ENCODE data around the gene MAPK8IP2.

MAPK8IP2 gene

DNA sequence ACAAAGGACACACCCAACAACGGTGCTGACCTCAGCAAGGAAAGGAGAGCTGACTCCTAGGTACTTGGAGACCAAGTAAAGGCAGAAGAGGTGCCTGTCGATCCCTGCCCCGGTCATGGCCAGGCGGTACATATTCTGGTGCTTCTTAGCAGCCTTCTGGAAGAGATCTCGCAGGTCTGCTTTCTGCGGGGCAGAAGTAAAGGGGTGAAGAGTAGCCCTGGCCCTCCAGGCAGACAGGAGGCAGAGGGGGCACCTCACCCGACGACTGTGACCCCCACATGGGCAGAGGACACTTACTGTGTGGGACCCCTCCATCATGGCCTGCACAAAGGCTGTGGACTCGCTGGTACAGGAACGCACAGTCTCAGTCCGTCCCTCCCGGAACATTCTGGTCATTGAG, 29.7 kb upstream of the MAPK8IP2 start:
- Mint-ChIP-seq H3K36me3 (ENCODE audit: low read depth) (peaks cover 81% of the 10 kb centered on the region), H3K27me3 (no peaks in the 10 kb centered on the region), H3K9me3 (no peaks in the 10 kb centered on the region), H3K4me1 (ENCODE audit: low read depth) (no peaks in the 10 kb centered on the region), H3K4me3 (no peak overlapping the region), H3K27ac (no peak overlapping the region)
- no peak for DNase-seq

DNA sequence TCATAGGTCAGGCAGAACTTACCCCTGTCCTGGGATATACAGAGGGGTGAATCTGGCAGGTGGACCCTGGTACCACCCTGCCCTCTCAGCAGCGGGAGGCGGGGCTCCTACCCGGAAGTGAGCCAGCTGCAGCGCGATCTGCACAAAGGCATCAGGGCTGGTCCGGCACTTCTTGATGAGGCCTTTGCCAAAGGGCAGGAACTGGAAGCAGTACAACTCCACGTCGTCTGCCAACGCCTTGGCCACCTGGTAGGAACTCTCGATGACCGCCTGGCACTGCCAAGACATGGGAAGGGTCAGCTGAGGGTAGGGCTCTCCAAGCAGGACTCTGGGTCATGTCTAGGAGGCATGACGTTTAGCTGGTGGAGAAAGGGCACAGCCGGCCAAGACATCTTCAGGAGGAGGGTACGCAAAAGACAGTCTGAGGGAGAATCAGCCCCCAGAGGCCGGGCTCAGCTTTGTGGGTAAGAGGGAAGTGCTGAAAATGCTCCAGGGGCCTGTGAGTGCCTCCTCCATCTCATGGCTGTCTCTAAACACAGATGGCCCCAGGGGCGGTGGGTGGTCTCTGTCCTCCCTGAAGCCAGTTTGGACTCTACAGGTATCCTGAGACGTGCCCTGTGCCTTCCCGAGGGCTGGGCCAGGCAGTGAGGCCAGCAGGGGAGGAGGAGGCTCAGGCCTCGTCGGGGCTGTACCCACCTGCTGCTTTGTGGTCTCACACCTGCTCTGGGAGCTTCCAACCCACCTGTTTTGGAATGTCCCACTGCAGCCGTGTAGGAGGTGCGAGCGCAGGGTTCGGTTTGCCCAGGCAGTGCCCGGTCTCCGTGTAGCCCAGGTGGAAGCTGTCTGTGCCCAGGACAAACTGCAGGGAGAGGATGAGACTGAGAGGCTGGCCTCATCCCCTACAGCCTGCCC, 29.1 kb upstream of the MAPK8IP2 start:
- H3K4me3 Mint-ChIP-seq, result no peak overlapping the region
- DNase-seq, result no peak
- H3K27ac Mint-ChIP-seq, result no peak overlapping the region
- H3K9me3 Mint-ChIP-seq, result no peaks in the 10 kb centered on the region
- no peaks in the 10 kb centered on the region for H3K27me3 Mint-ChIP-seq
- H3K36me3 Mint-ChIP-seq (ENCODE audit: low read depth), result peaks cover 87% of the 10 kb centered on the region
- no peaks in the 10 kb centered on the region for H3K4me1 Mint-ChIP-seq (ENCODE audit: low read depth)

GRCh38 chr22:50572965-50573364, 27.6 kb upstream of the MAPK8IP2 start:
- Mint-ChIP-seq H3K4me1 (ENCODE audit: low read depth) (peaks cover 4% of the 10 kb centered on the region), H3K27ac (no peak overlapping the region), H3K36me3 (ENCODE audit: low read depth) (peaks cover 94% of the 10 kb centered on the region), H3K9me3 (no peaks in the 10 kb centered on the region), H3K4me3 (no peak overlapping the region), H3K27me3 (no peaks in the 10 kb centered on the region)
- no peak for DNase-seq

DNA sequence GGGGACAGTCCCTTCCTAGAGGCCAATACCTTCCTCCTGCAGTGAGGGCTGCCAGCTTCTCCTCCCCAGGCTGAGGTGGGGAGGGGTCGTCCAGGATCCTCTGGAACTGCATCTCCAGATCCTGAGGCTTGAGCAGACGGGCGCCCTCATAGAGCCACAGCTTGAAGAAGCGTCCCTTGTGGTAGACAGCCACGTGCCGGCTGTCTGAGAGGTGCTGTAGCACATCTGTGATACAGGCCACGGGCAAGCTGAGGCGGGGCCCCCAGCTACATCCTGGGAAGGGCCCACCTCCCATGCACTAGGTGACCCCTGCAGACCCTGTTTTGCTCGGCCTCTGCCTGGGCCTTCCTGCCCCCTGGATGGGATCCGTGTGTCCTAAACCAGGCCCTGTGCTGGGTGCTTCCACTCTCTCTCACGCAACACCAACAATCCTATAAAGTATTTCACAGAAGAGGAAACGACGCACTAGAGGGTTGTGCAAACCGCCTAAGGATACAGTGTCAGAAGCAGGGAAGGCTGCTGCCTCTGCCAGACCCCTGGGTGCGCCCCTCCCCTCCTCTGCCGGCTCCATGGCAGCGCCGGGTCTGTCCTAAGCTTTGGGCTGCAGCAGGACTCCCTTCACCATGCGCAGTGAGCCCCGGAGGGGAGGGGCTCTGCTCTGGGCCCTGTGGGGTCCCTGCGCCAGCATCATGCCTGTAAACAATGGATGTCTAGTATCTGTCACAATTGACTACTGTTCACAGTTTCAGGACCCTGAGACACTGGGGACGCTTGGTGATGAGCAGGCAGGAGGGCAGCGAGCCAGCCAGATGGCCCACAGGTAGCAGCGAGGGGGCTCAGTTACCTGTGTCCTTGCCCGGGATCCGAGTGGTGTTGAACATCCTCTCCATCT, 26.9 kb upstream of the MAPK8IP2 start:
- H3K4me1 Mint-ChIP-seq (ENCODE audit: low read depth), result peaks cover 4% of the 10 kb centered on the region
- no peak overlapping the region for H3K4me3 Mint-ChIP-seq
- no peaks in the 10 kb centered on the region for H3K27me3 Mint-ChIP-seq
- peaks cover 90% of the 10 kb centered on the region for H3K36me3 Mint-ChIP-seq (ENCODE audit: low read depth)
- H3K27ac Mint-ChIP-seq, result no peak overlapping the region
- no peaks in the 10 kb centered on the region for H3K9me3 Mint-ChIP-seq
- no peak for DNase-seq

DNA sequence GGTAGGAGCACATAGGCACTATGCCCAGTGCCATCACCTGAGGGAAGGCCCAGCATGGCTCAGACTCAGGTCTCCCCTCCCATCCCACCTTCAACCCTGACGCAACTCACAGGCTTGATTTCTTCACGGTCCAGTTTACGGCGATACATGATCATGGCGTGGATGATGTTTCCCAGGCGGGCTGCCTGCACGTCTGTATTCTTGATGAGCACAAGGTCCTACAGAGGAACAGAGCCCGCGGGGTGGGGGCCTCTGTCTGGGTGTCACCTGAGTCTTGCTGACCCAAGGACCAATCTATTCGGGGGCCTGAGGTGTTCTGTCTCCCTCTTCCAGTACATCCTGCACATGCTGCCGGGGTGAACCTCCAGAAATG, 26.2 kb upstream of the MAPK8IP2 start:
- Mint-ChIP-seq H3K9me3 (no peaks in the 10 kb centered on the region), H3K27ac (no peak overlapping the region), H3K4me3 (no peak overlapping the region), H3K36me3 (ENCODE audit: low read depth) (peaks cover 90% of the 10 kb centered on the region), H3K4me1 (ENCODE audit: low read depth) (peaks cover 4% of the 10 kb centered on the region), H3K27me3 (no peaks in the 10 kb centered on the region)
- no peak for DNase-seq

GRCh38 chr22:50575426-50575941, 25.1 kb upstream of the MAPK8IP2 start:
- no peaks in the 10 kb centered on the region for H3K9me3 Mint-ChIP-seq
- H3K27me3 Mint-ChIP-seq, result no peaks in the 10 kb centered on the region
- no peak overlapping the region for H3K4me3 Mint-ChIP-seq
- H3K4me1 Mint-ChIP-seq (ENCODE audit: low read depth), result peaks cover 11% of the 10 kb centered on the region
- DNase-seq, result no peak
- peaks cover 90% of the 10 kb centered on the region for H3K36me3 Mint-ChIP-seq (ENCODE audit: low read depth)
- no peak overlapping the region for H3K27ac Mint-ChIP-seq

DNA sequence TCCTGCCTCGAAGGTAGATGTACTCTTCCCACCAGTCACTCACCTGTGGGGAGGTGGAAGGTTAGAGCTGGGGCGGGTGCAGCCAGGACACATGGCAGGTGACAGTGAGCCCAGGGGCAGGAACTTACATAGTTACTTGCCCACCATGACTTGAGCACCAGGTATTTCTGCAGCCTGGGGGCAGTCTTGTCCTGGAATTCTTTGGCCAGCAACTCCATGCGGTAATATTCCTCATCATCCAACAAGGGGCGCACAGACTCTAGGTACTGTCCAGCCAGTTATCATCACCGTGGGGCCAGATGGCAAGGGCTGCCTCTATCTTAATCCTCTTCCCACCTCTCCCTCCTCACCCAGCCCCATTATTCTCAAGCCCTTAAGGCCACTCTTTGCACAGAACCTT, 24.5 kb upstream of the MAPK8IP2 start:
- H3K9me3 Mint-ChIP-seq, result no peaks in the 10 kb centered on the region
- peaks cover 15% of the 10 kb centered on the region for H3K4me1 Mint-ChIP-seq (ENCODE audit: low read depth)
- H3K4me3 Mint-ChIP-seq, result no peak overlapping the region
- H3K27me3 Mint-ChIP-seq, result no peaks in the 10 kb centered on the region
- no peak overlapping the region for H3K27ac Mint-ChIP-seq
- peaks cover 89% of the 10 kb centered on the region for H3K36me3 Mint-ChIP-seq (ENCODE audit: low read depth)
- no peak for DNase-seq

DNA sequence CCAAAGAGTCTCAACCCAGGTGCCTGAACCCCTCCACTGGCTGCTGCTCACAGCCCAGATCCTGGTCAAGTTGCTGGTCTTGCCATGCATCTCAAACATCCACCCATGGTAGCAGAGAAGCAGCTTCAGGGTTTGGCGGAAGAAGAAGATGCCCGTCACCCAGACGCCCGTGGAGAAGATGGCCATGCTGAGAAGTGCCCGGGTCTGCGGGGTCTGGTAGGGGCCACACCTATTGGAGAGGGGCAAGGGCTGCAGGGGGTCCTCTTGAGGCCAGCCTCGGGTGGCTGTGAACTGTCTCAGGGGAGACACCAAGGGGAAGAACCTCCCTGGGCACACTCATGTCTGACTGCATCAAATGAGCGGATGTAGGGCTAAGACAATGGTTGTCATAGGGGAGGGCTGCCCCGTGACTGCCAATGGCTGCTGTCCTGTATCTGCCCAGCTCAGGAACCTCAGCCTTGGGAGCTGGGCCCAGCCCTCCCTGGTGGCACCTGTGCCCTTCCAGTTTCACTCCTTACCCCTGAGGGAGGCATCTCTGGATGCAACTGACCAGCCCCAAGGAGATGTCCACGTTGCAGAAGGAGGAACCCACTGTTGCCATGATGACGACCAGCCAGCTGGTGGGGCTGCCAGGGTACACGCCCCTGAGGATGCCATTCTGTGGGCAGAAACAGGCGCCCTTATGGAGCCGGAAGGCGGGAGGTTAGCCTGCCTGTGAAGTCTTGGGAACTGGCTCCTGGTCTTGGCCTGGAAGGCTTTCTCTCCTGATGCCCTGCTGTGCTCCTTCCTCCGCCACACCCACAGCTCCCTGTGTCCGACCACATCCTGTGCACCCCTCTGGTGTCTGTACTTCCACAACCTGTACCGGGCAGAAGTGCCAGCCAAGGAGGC, 23.5 kb upstream of the MAPK8IP2 start:
- Mint-ChIP-seq H3K36me3 (ENCODE audit: low read depth) (peaks cover 89% of the 10 kb centered on the region), H3K9me3 (no peaks in the 10 kb centered on the region), H3K27me3 (no peaks in the 10 kb centered on the region), H3K4me3 (no peak overlapping the region), H3K27ac (no peak overlapping the region), H3K4me1 (ENCODE audit: low read depth) (peaks cover 22% of the 10 kb centered on the region)
- no peak for DNase-seq

DNA sequence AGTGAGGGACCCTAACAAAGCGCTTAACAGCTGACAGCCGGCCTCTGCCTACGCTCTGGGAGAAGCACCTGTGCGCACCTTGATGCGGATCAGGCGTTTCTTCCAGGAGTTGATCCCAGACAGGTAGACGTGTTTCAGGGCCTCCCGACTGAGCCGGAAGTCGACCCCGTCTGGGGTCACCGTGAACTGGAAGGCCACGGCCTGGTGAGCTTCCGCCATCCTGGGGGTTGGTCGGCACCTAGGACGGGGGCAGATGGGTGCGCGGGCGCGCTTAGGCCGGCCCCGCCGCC, 23.0 kb upstream of the MAPK8IP2 start:
- H3K36me3 Mint-ChIP-seq (ENCODE audit: low read depth), result peaks cover 84% of the 10 kb centered on the region
- H3K4me3 Mint-ChIP-seq, result no peak overlapping the region
- H3K4me1 Mint-ChIP-seq (ENCODE audit: low read depth), result peaks cover 22% of the 10 kb centered on the region
- H3K9me3 Mint-ChIP-seq, result no peaks in the 10 kb centered on the region
- no peak for DNase-seq
- H3K27ac Mint-ChIP-seq, result no peak overlapping the region
- H3K27me3 Mint-ChIP-seq, result no peaks in the 10 kb centered on the region

DNA sequence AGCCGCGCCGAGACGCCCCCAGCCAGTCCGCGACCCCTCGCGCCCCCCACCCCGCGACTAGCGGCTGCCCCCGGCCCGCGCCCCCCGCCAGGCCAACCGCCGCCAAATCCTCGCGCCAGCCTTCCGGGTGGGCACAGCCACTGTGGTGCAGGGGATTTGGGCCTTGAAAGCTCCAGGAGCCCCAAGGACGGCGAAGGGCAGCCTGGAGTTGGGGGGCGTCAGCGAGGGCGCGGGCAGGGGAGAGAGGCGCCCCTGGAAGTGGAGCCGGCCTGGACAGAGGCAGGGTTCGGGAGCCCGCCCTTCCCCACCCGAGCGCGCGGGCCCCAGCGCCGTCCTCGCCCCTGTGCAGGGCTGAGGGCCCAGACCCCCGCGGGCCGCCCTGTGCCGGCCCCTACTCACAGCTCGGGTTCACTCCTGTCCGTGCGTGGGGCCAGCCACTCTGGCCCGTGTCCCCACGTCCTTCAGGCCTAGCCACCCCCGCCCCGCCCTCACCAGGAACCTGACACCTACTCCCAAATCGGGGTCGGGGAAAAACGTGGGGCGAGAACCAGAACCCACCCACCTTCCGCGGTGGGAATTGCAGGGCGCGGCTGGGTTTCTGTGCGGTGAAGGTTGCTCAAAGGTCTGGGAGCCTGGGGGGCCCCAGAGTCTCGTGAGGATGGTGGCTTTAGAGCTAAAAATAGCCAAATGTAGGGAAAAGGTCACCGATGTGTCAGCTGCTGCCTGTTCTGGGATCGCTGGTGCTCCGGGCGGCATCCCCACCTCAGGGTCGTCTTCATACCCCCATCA, 22.4 kb upstream of the MAPK8IP2 start, which contains the start of gene CPT1B:
Gene CPT1B, minus strand, starts transcription at position 441 of the 789 bp plus-strand sequence. CDS start 512 bp downstream, outside the sequence.
- H3K27me3 Mint-ChIP-seq, result no peaks in the 10 kb centered on the region
- no peak within 1 kb of the TSS for H3K27ac Mint-ChIP-seq
- H3K4me1 Mint-ChIP-seq (ENCODE audit: low read depth), result peaks cover 22% of the 10 kb centered on the region
- no peaks in the 10 kb centered on the region for H3K9me3 Mint-ChIP-seq
- H3K4me3 Mint-ChIP-seq, result no peak within 1 kb of the TSS
- no peak for DNase-seq
- H3K36me3 Mint-ChIP-seq (ENCODE audit: low read depth), result peaks cover 79% of the 10 kb centered on the region

- Mint-ChIP-seq H3K9me3 (no peaks in the 10 kb centered on the region), H3K4me1 (ENCODE audit: low read depth) (peaks cover 28% of the 10 kb centered on the region), H3K27me3 (no peaks in the 10 kb centered on the region), H3K36me3 (ENCODE audit: low read depth) (peaks cover 79% of the 10 kb centered on the region), H3K27ac (no peak overlapping the region), H3K4me3 (no peak overlapping the region)
- no peak for DNase-seq
Observed at GRCh38 chr22:50578776-50579310, 21.8 kb upstream of the MAPK8IP2 start.

DNA sequence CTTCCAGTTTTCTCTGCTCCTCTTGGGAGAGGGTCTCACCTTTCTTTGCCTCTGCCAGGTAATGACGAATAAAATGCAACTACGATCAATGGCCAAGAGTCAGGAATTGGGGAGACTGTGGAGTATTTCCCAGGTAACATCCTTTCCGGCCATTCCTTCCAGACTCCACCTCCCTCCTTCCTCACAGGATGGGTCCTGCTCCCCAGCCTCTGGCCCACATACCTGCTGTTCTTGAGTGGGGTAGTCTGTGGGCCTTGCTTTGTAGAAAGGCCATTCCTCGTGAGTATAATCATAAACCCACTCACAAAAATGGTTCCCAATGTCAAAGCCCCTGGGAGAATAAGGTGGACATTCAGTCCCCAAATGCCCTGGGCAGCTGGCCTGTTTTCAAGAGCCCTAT, 20.8 kb upstream of the MAPK8IP2 start:
- no peak overlapping the region for H3K4me3 Mint-ChIP-seq
- H3K4me1 Mint-ChIP-seq (ENCODE audit: low read depth), result peaks cover 30% of the 10 kb centered on the region
- H3K9me3 Mint-ChIP-seq, result no peaks in the 10 kb centered on the region
- DNase-seq, result no peak
- no peak overlapping the region for H3K27ac Mint-ChIP-seq
- H3K36me3 Mint-ChIP-seq (ENCODE audit: low read depth), result peaks cover 72% of the 10 kb centered on the region
- no peaks in the 10 kb centered on the region for H3K27me3 Mint-ChIP-seq
